ENCODE data around the gene KAZN.

Gene KAZN

DNA sequence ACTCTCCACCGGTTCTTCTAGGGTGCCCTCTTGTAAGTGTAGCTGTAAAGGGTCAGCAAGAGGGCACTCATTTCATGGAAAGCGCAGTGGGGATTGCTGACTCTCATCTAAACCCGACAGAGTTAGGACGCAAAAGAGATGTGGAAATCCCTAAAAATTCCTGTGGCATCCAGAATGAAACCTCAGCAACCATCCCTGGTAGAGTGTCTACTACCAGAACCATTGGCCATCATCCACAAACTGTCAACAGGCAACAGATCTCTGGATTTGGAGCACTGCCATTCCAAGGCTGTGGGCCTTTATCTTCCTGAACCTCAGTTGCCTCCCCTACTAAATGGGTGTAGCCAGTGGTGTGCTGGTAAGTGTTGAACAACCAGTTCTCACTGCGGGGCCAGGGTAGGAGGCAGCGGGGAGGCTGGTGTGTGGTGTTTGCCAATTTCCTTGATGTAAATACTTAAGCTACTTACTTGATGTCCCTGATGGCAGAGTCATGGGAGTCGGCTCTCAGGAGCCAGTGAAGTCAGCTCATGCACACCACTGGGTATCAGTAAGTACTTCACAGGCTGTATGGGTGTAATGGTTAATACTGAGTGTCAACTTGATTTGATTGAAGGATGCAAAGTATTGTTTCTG lies 195.8 kb downstream of the KAZN start:
- DNase-seq (ENCODE audit: low spot score): no peak

DNA sequence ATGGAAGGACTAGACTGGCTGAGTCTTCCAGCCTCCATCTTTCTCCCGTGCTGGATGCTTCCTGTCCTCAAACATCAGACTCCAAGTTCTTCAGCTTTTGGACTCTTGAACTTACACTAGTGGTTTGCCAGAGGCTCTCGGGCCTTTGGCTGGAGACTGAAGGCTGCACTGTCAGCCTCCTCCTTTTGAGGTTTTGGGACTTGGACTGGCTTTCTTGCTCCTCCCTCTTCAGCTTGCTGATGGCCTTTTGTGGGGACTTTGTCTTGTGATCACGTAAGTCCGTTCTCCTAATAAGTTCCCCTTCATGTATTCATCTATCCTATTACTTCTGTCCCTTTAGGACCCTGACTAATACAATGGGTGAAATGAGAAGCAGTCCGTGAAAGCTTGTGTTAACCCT lies 196.4 kb downstream of the KAZN start:
- DNase-seq (ENCODE audit: low spot score): no peak

GRCh38 chr1:14795589-14795988 lies 197.1 kb downstream of the KAZN start:
- DNase-seq (ENCODE audit: low spot score): no peak

DNA sequence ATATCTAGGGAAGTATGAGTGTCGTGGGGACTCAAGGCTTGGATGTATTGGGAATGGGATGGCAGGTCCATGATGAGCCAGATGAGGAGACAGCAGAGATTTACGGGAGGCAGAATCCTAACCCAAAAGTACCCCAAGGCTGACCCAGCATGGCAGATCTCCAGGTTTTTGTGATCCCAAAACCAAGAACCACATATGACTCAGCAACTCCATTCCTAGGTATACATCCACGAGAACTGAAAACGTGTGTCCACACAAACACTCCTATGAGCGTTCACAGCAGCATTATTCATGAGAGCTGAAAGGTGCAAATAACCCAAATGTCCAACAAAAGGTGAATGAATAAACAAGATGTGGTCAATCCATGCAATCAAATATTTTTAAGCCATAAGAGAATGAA lies 201.5 kb downstream of the KAZN start:
- DNase-seq (ENCODE audit: low spot score): no peak

- no peak for DNase-seq (ENCODE audit: low spot score)
Measured at GRCh38 chr1:14800500-14801076, 202.1 kb downstream of the KAZN start.

DNA sequence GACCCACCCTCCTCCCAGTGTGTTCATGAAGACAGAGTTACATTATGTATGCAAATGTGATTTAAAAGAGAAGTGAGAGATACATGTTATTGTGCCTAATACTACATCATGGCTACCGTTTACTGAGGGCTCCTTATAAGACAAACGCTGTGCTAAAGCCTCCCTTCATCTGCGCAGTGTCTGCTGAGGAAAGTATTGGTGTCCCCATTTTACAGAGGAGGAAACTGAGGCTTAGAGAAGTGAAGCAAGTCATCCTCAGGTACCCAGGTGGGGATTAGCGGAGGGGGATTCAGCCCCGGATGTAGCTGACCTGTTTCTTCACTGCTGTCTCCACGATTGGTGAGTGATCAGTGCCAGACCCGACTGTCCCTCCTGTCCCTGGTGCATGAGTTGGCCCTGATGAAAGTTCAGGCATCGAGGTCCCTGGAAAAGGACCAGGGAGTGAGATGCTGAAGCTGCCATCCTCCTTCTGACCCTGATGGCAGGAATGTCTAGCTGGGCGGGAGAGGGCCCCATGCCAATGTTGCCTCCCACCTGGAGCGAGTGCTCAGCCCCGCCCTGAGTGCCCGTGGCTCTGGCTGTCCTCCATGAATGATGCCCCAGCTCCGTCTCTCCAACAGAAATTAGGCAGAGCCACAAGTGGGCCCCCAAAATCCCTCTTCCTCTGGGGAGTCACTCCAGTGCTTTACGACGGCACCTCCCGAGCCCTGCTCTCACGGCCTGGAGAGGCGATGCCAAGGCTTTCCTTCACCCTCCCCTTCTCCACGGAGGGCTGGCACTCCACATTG lies 204.7 kb downstream of the KAZN start:
- DNase-seq (ENCODE audit: low spot score): peak; percentile 52

GRCh38 chr1:14804626-14805025 lies 206.1 kb downstream of the KAZN start:
- DNase-seq (ENCODE audit: low spot score): no peak

GRCh38 chr1:14806772-14807171 lies 208.3 kb downstream of the KAZN start:
- DNase-seq (ENCODE audit: low spot score): no peak

GRCh38 chr1:14808768-14809167 lies 210.3 kb downstream of the KAZN start:
- no peak for DNase-seq (ENCODE audit: low spot score)

DNA sequence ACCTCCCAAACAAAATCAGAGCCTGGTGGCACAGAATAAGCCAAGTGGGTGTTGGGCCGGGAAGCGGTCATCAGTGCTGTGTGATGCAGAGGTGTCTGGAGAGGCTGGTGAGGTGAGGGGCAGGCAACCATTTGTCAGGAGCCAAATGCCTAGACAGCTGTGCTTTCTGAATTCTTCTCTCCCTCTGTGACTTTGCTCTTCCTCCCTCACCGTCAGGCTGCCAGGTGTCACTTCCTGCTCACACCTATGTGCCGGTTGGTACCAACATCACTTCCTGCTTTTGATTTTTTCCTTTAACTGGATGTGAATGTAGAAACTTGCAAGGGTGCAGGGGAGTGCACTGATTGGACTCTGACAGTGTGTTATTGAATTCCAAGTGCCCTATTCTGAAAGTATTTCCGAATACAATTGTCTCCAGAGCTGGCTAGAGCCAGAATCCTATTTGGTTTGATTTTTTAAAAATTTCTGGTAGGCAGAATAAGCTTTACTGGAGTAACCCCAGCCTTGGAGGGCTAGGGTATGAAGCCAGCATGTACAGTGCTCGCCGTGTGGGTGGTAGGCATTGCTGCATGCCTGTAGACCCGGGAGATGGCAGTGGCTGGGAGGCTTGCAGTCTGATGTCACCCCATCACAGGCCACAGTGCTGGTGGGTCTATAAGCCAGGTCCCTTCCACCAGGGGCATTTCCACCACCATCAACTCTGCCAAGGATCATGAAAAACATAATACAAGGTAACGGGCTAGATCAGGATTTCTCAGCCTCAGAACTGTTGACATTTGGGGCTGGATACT lies 210.9 kb downstream of the KAZN start:
- no peak for DNase-seq (ENCODE audit: low spot score)

DNA sequence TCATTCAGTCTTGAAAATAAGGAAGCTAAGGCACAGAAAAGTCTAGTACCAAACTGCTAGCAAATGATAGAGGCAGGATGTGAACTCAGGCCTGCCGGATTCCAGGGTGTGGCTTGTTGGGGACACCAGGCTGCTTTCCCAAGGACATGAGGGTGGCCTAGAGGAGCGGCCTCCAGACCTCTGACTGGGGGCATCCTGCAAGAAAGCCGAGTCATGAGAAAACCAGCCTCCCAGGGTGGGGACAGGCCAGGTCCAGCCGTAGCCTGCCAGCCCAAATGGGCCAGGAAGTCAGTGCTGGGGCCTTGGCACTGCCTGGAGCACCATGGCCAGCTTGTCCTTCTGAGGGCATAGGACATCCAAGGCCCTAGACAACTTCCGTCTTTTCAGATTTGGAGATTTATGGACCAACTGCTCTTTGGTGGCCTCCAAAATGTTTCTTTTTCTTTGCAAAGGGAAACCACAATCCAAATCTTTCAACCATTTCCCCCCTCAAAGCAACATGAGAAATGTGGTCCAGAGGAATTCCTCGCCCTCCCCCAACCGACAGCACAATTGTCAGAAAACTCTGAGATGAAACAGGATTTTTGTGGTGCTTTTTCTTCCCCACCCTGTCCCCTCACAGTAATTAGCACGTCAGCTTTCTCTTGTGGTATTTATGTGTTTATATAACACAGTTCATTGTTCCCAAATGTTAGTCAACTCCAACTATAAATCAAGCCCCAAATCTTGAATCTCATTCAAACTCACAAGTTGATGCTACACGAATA lies 212.3 kb downstream of the KAZN start:
- DNase-seq (ENCODE audit: low spot score): no peak

GRCh38 chr1:14811573-14811972 lies 213.1 kb downstream of the KAZN start:
- DNase-seq (ENCODE audit: low spot score): no peak

- no peak for DNase-seq (ENCODE audit: low spot score)
Measured at GRCh38 chr1:14812189-14812588, 213.7 kb downstream of the KAZN start.

DNA sequence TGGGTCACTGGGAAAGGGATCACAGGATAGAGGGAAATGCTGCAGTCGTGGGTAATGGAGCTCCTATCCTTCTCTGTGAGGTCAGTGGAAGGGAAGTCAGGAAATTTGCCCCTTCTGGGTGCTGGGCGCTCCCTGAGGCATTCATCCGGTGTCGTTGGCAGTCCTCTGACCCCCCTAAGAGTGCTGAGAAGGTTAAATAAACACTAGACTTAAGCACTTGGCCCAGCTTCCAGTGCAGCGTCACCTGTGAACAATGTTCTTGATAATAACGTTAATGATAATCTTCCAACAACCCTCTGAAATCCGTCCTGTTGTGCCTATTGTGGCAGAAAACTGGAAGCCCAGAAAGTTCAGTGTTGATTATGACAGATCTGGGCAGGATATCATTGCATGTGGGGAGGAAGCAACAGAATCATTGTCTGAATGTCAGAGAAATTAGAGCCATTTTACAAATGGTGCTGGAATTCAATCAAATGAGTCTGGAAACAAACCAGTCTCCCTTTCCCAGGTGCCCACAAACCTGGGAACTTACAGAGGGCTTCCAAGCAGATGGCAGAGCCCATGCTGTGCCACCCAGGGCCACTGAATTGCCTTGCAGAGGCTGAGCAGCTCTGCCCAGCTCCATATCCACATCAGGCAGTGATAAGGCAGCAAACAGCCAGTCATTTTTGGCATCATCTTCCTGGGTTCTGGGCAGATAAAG lies 216.8 kb downstream of the KAZN start:
- DNase-seq (ENCODE audit: low spot score): peak; percentile 81

DNA sequence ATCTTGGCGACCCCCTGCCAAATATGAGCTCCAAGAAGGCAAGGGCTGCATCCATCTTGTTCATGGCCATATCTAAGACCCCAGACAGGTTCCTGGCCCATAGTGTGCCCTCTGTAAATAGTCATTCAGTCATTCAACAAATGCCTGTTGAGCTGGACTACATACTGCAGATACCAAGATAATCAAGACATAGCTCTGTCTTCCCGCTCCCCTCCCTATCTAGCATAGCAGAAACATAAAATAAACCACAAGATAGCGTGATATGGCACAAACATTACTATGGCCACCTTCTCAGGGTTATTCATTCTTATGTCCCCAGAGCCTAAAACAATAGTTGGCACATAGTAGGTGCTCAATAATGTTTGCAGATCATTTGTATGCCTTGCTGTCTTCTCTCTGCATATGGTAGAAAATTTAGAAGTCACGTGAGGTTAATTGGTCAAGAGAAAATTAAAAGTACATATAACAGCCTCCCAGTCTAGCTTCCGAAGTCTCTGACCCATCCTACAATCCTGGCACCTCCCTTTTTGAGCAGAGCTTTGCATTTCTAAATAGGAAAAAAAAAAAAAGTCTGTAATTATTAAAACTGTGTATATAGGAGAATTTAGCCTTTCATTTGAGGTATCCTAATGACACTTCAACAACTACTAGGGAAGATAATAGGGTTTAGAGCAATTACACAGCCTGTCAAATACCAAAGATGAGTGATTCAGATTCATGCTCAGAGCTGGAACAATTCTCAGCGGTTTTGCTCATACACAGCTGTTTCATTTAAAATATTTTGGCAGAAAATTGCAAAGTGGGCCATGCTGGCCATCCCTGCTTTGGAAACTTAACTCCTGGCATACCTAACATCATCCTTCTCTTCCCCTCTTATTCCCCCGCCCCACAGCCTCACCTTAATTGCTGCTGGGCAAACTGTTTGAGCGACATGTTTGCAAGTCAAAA lies 219.0 kb downstream of the KAZN start:
- no peak for DNase-seq (ENCODE audit: low spot score)

DNA sequence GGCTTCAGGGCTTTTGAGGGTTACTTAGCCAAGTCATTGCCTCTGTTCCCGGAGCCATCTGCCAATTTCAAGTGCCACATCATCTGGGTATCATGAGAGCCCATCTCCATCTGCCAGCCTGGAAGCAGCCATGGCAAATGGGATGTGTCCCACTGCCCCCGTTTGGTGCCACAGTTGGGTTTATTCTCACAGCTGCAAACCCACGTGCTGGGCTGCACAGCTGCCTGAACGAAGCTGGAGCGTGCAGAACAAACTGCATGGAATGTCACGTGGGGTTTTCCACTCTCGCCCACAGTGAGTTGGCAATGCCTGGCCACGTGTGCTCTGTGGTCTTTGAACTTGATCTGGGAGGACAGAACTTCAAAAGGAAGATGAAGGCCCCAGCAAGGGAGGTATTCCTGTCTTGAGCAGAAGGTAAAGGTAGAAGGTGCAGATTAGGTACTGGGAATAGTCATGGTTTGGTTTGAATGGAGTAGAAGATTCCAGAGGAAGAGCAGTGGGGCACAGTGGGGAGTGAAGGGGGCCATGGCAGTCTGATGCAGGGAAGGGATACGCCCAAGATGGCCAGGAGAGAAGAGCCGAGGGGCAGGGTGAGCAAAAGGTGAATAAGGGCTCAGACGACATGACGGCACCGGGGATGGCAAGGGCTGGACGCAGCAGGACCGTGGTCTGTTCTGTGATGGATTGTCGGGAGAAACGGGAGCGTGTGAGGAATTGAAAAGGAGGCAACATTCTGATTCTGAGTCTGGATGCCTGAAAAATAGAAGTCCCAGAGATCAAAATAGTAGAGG lies 222.0 kb downstream of the KAZN start:
- no peak for DNase-seq (ENCODE audit: low spot score)

- no peak for DNase-seq (ENCODE audit: low spot score)
Measured at GRCh38 chr1:14822493-14822892, 224.0 kb downstream of the KAZN start.

DNA sequence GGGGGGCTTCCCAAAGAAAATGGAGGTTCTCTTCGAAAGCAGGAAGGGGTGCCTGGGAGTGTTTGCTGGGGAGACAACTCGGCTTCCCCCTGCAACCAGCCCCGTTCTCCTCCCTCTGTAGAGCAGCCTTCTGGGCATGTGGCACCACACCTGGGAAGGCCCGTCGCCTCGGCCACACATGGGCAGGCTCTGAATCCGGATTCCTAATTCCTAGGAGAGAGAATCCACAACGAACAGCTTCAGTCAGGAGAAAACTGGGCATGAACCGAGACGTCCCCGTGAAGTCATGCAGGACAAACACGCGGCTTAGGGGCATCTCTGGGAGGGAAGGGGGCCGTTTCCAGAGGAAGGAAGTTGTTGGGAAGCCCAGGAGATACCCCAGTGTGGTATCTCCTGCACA lies 224.5 kb downstream of the KAZN start:
- DNase-seq (ENCODE audit: low spot score): no peak

DNA sequence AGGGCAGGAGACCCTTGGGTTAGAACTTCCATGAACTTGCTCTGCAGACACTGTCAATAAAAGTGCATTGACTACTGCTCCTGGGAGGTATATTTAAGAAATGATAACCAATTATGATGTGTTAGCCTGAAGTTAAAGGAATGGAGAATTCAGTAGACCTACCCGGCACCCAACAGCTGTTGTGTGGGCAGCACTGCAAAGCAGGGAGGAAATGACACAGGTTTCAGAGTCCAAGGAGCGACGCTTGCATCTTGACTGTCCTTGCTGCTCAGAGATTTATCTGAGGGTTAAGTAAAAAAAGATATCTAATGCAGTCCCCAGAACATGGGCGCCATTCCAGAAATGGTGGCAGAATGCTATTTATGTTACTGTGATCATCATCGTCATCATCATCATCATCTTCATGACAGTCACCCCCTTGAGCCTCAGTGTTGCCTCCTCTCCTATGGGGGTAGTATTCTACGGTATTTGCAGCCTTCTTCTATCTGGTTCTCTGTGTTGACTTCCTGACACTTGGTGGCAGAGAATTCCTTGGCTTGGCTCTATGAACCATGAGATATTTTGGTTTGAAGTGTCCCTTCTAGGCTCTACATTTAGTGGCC lies 225.9 kb downstream of the KAZN start:
- no peak for DNase-seq (ENCODE audit: low spot score)
